BLaER1 (cell line): Measurements from ENCODE around the gene HOXA11.

ENCODE experiments used
- H3K27ac ChIP-seq: shearing (Covaris generic); formaldehyde crosslinking; 2 replicates; pipeline ENCODE4 v1.8.1; 2022
- H3K27me3 ChIP-seq: shearing (Covaris generic); formaldehyde crosslinking; 2 replicates; pipeline ENCODE4 v1.8.1; 2022
- H3K36me3 ChIP-seq: shearing (Covaris generic); formaldehyde crosslinking; 2 replicates; pipeline ENCODE4 v1.8.1; 2022
- H3K4me1 ChIP-seq: shearing (Covaris generic); formaldehyde crosslinking; 2 replicates; pipeline ENCODE4 v1.8.1; 2022
- H3K4me2 ChIP-seq: shearing (Covaris generic); formaldehyde crosslinking; 2 replicates; pipeline ENCODE4 v1.8.1; 2022
- H3K4me3 ChIP-seq: shearing (Covaris generic); formaldehyde crosslinking; 2 replicates; pipeline ENCODE4 v1.8.1; 2022
- H3K9ac ChIP-seq: shearing (Covaris generic); formaldehyde crosslinking; 2 replicates; pipeline ENCODE4 v1.8.1; 2022
- H3K9me3 ChIP-seq: shearing (Covaris generic); formaldehyde crosslinking; 2 replicates; pipeline ENCODE4 v1.8.1; 2022
- H4K20me1 ChIP-seq: shearing (Covaris generic); formaldehyde crosslinking; 2 replicates; pipeline ENCODE4 v1.8.1; 2022
- Cebpa-rat ChIP-seq: shearing (Covaris generic); IDR thresholded peaks from 2 replicates; pipeline ENCODE4 v1.8.1; 2022

HOXA11 gene

GRCh38 chr7:27215356-27215755 is 30.3 kb upstream of the HOXA11 start:
- no peak overlapping the region for H3K4me2 ChIP-seq
- H3K9me3 ChIP-seq: 0 out of 2 replicates have a peak, but pooled peaks cover 1% of the 10 kb centered on the region
- H3K4me1 ChIP-seq: no peaks in the 10 kb centered on the region
- H3K36me3 ChIP-seq: no peaks in the 10 kb centered on the region
- peaks cover 18% of the 10 kb centered on the region; the same call in 1 of the 2 replicates for H4K20me1 ChIP-seq
- TF ChIP-seq Cebpa-rat: no peak
- no peak overlapping the region for H3K4me3 ChIP-seq
- H3K27ac ChIP-seq: no peak overlapping the region
- peaks cover 78% of the 10 kb centered on the region for H3K27me3 ChIP-seq
- H3K9ac ChIP-seq: no peak overlapping the region

- Histone ChIP-seq H3K4me1 (no peaks in the 10 kb centered on the region), H3K36me3 (no peaks in the 10 kb centered on the region), H3K27me3 (peaks cover 77% of the 10 kb centered on the region), H3K9me3 (no peaks in the 10 kb centered on the region), H3K27ac (no peak overlapping the region), H3K9ac (no peak overlapping the region), H3K4me3 (no peak overlapping the region), H3K4me2 (no peak overlapping the region), H4K20me1 (peaks cover 11% of the 10 kb centered on the region; the same call in 1 of the 2 replicates)
- TF ChIP-seq Cebpa-rat: no peak
Observed at GRCh38 chr7:27214239-27214950, 29.4 kb upstream of the HOXA11 start.

GRCh38 chr7:27213433-27214238 is 28.6 kb upstream of the HOXA11 start:
- Histone ChIP-seq H4K20me1 (peaks cover 17% of the 10 kb centered on the region; the same call in 1 of the 2 replicates), H3K36me3 (no peaks in the 10 kb centered on the region), H3K4me1 (no peaks in the 10 kb centered on the region), H3K9me3 (no peaks in the 10 kb centered on the region), H3K27ac (no peak overlapping the region), H3K4me3 (no peak overlapping the region), H3K9ac (no peak overlapping the region), H3K4me2 (no peak overlapping the region), H3K27me3 (peaks cover 77% of the 10 kb centered on the region)
- no peak for TF ChIP-seq Cebpa-rat

- H3K27ac ChIP-seq: no peak overlapping the region
- H3K27me3 ChIP-seq: peaks cover 81% of the 10 kb centered on the region
- no peaks in the 10 kb centered on the region for H3K4me1 ChIP-seq
- no peaks in the 10 kb centered on the region for H3K36me3 ChIP-seq
- no peak overlapping the region for H3K9ac ChIP-seq
- H4K20me1 ChIP-seq: peaks cover 26% of the 10 kb centered on the region; the same call in 1 of the 2 replicates
- no peaks in the 10 kb centered on the region for H3K9me3 ChIP-seq
- no peak overlapping the region for H3K4me2 ChIP-seq
- TF ChIP-seq Cebpa-rat: no peak
- H3K4me3 ChIP-seq: no peak overlapping the region
Observed at GRCh38 chr7:27212497-27213432, 27.7 kb upstream of the HOXA11 start.

GRCh38 chr7:27211764-27212204 is 26.8 kb upstream of the HOXA11 start:
- peaks cover 35% of the 10 kb centered on the region; the same call in 1 of the 2 replicates for H4K20me1 ChIP-seq
- no peaks in the 10 kb centered on the region for H3K4me1 ChIP-seq
- no peaks in the 10 kb centered on the region for H3K9me3 ChIP-seq
- H3K27ac ChIP-seq: no peak overlapping the region
- no peaks in the 10 kb centered on the region for H3K36me3 ChIP-seq
- no peak for TF ChIP-seq Cebpa-rat
- no peak overlapping the region for H3K4me3 ChIP-seq
- H3K27me3 ChIP-seq: peaks cover 85% of the 10 kb centered on the region
- no peak overlapping the region for H3K9ac ChIP-seq
- no peak overlapping the region for H3K4me2 ChIP-seq

- Histone ChIP-seq H3K9ac (no peak overlapping the region), H3K36me3 (no peaks in the 10 kb centered on the region), H4K20me1 (peaks cover 37% of the 10 kb centered on the region; the same call in 1 of the 2 replicates), H3K9me3 (no peaks in the 10 kb centered on the region), H3K27me3 (peaks cover 88% of the 10 kb centered on the region), H3K27ac (no peak overlapping the region), H3K4me1 (no peaks in the 10 kb centered on the region), H3K4me3 (no peak overlapping the region), H3K4me2 (no peak overlapping the region)
- TF ChIP-seq Cebpa-rat: no peak
Observed at GRCh38 chr7:27211084-27211446, 26.0 kb upstream of the HOXA11 start.

- Histone ChIP-seq H3K27me3 (peaks cover 93% of the 10 kb centered on the region), H3K36me3 (no peaks in the 10 kb centered on the region), H3K9ac (no peak overlapping the region), H3K27ac (no peak overlapping the region), H4K20me1 (peaks cover 42% of the 10 kb centered on the region), H3K4me1 (no peaks in the 10 kb centered on the region), H3K4me2 (no peak overlapping the region), H3K4me3 (no peak overlapping the region), H3K9me3 (peaks cover under 1% of the 10 kb centered on the region; the same call in 1 of the 2 replicates)
- no peak for TF ChIP-seq Cebpa-rat
Observed at GRCh38 chr7:27210441-27211083, 25.5 kb upstream of the HOXA11 start.

GRCh38 chr7:27209933-27210440 is 25.0 kb upstream of the HOXA11 start:
- peaks cover 95% of the 10 kb centered on the region for H3K27me3 ChIP-seq
- no peaks in the 10 kb centered on the region for H3K36me3 ChIP-seq
- peaks cover 48% of the 10 kb centered on the region for H4K20me1 ChIP-seq
- no peak overlapping the region for H3K9ac ChIP-seq
- H3K4me2 ChIP-seq: no peak overlapping the region
- no peak for TF ChIP-seq Cebpa-rat
- no peaks in the 10 kb centered on the region for H3K4me1 ChIP-seq
- no peak overlapping the region for H3K27ac ChIP-seq
- H3K9me3 ChIP-seq: peaks cover 6% of the 10 kb centered on the region; the same call in 1 of the 2 replicates
- no peak overlapping the region for H3K4me3 ChIP-seq

GRCh38 chr7:27208998-27209397 is 24.0 kb upstream of the HOXA11 start:
- no peak overlapping the region for H3K4me2 ChIP-seq
- H3K9ac ChIP-seq: no peak overlapping the region
- peaks cover 98% of the 10 kb centered on the region for H3K27me3 ChIP-seq
- peaks cover 58% of the 10 kb centered on the region for H4K20me1 ChIP-seq
- H3K4me1 ChIP-seq: no peaks in the 10 kb centered on the region
- H3K27ac ChIP-seq: no peak overlapping the region
- H3K9me3 ChIP-seq: peaks cover 6% of the 10 kb centered on the region; the same call in 1 of the 2 replicates
- no peaks in the 10 kb centered on the region for H3K36me3 ChIP-seq
- TF ChIP-seq Cebpa-rat: no peak
- no peak overlapping the region for H3K4me3 ChIP-seq
